C4-2B (cell line): Measurements from ENCODE around the gene PADI4.

ENCODE experiments used
- CTCF ChIP-seq: fragments of 450-650 bp; conservative IDR thresholded peaks from 2 replicates; pipeline ENCODE4 v1.5.1; 2017; ENCODE audit warnings: mild to moderate bottlenecking
- ZFX ChIP-seq: fragments of 450-650 bp; IDR thresholded peaks from 2 replicates; pipeline ENCODE4 v1.6.1; 2017

GRCh38 chr1:17363351-17363750 lies 55.4 kb downstream of the PADI4 start:
- no peak for TF ChIP-seq CTCF
- no peak for TF ChIP-seq ZFX
